Body of pancreas (tissue), 4 donors: ENCODE data around the gene CEP192.

ENCODE experiments used
- CTCF ChIP-seq, 7 experiments: fragments of 450-650 bp in 4 of 7; fragments of 200-600 bp in 3 of 7; sonication (generic) in 3 of 7; IDR thresholded peaks; one replicate each; pipeline ENCODE4 v1.5.1; 2016 to 2019; ENCODE audit warnings: antibody characterized with exemption in 7 of 7
- POLR2A ChIP-seq, 3 donors: fragments of 450-650 bp; IDR thresholded peaks; one replicate each; pipeline ENCODE4 v1.6.1; 2016; ENCODE audit warnings: antibody characterized with exemption in 3 of 3, mild to moderate bottlenecking in 2 of 3

- TF ChIP-seq POLR2A (IDR thresholded peaks at IDR 0.05) (no peak), CTCF (IDR thresholded peaks at IDR 0.05) (no peak)
Measured at GRCh38 chr18:12975488-12975887, 15.7 kb upstream of the CEP192 start.
